GM10266 (cell line): ENCODE results near the gene MRFAP1L1.

Source experiments
- DNase-seq: peaks from one replicate; pipeline ENCODE4 v3.0.0; 2012; ENCODE audit errors: extremely low spot score
- CTCF ChIP-seq: IDR thresholded peaks from 2 replicates; pipeline ENCODE4 v1.5.1; 2012; ENCODE audit warnings: mild to moderate bottlenecking, low read depth; ENCODE audit not compliant: control insufficient read depth, insufficient read depth; ENCODE audit errors: missing control alignments

Gene MRFAP1L1

GRCh38 chr4:6720202-6720699 is 10.6 kb upstream of the MRFAP1L1 start:
- peak; percentile 89 for DNase-seq
- TF ChIP-seq CTCF: peak; percentile 93

GRCh38 chr4:6719611-6720179 is 10.0 kb upstream of the MRFAP1L1 start:
- no peak for DNase-seq

GRCh38 chr4:6718932-6719610 is 9.4 kb upstream of the MRFAP1L1 start:
- DNase-seq: no peak
- TF ChIP-seq CTCF: no peak

More at GRCh38 chr4:6719611-6720179, 10.0 kb upstream of the MRFAP1L1 start:
- TF ChIP-seq CTCF: no peak

GRCh38 chr4:6716958-6717655 is 7.4 kb upstream of the MRFAP1L1 start:
- no peak for TF ChIP-seq CTCF
- no peak for DNase-seq

- peak; percentile 96 for DNase-seq
- TF ChIP-seq CTCF: peak; percentile 9
These were observed 6.6 kb upstream of the MRFAP1L1 start, which contains the start of gene BLOC1S4 for GRCh38 chr4:6716018-6716911. TSS of gene BLOC1S4 (plus strand) at chr4:6716174. CDS start at chr4:6716210, 36 bp downstream.

GRCh38 chr4:6715704-6716017 is 6.0 kb upstream of the MRFAP1L1 start:
- no peak for DNase-seq

More at GRCh38 chr4:6715704-6716017, 6.0 kb upstream of the MRFAP1L1 start:
- TF ChIP-seq CTCF: no peak
